HEK293T (cell line): ENCODE results near the gene FN3K.

Source experiments
- CTCF ChIA-PET: fragments of 350-600 bp; formaldehyde crosslinking; extraction: SDS; loops from one replicate; lab custom pipeline; 2021; ENCODE audit warnings: antibody characterized with exemption, inconsistent platforms; lab: Yijun Ruan, JAX
- POLR2A ChIA-PET: fragments of 350-600 bp; formaldehyde crosslinking; extraction: SDS; loops from one replicate; lab custom pipeline; 2020; ENCODE audit warnings: antibody characterized with exemption, inconsistent platforms; lab: Yijun Ruan, JAX
- DNase-seq: peaks from one replicate; pipeline ENCODE4 v3.0.0; 2012; ENCODE audit warnings: mixed read lengths; ENCODE audit errors: extremely low spot score
- ARNT ChIP-seq: fragments of 450-650 bp; IDR thresholded peaks from 2 replicates; pipeline ENCODE4 v1.6.1; 2017; ENCODE audit warnings: mild to moderate bottlenecking
- BHLHE40 ChIP-seq: fragments of 450-650 bp; IDR thresholded peaks from 2 replicates; pipeline ENCODE4 v1.6.1; 2016; ENCODE audit warnings: mild to moderate bottlenecking, moderate library complexity, borderline replicate concordance
- CTBP1 ChIP-seq: fragments of 450-650 bp; IDR thresholded peaks from 2 replicates; pipeline ENCODE4 v1.6.1; 2016; ENCODE audit warnings: borderline replicate concordance
- ELF4 ChIP-seq: fragments of 450-650 bp; IDR thresholded peaks from 2 replicates; pipeline ENCODE4 v1.6.1; 2017; ENCODE audit warnings: antibody characterized with exemption
- FOXA1 ChIP-seq: fragments of 450-650 bp; IDR thresholded peaks from 2 replicates; pipeline ENCODE4 v1.6.1; 2016; ENCODE audit warnings: mild to moderate bottlenecking
- FOXK2 ChIP-seq: fragments of 450-650 bp; IDR thresholded peaks from 2 replicates; pipeline ENCODE4 v1.6.1; 2016; ENCODE audit warnings: mild to moderate bottlenecking
- FOXM1 ChIP-seq: fragments of 450-650 bp; IDR thresholded peaks from 2 replicates; pipeline ENCODE4 v1.6.1; 2017; ENCODE audit warnings: mild to moderate bottlenecking, borderline replicate concordance
- HDGF ChIP-seq: fragments of 450-650 bp; IDR thresholded peaks from 2 replicates; pipeline ENCODE4 v1.6.1; 2017; ENCODE audit warnings: antibody characterized with exemption, borderline replicate concordance
- L3MBTL2 ChIP-seq: fragments of 450-650 bp; conservative IDR thresholded peaks from 2 replicates; pipeline ENCODE4 v1.6.1; 2016; ENCODE audit warnings: mild to moderate bottlenecking
- LEF1 ChIP-seq: fragments of 450-650 bp; IDR thresholded peaks from 2 replicates; pipeline ENCODE4 v1.6.1; 2017; ENCODE audit warnings: mild to moderate bottlenecking, borderline replicate concordance
- NFRKB ChIP-seq: fragments of 450-650 bp; IDR thresholded peaks from 2 replicates; pipeline ENCODE4 v1.6.1; 2016; ENCODE audit warnings: mild to moderate bottlenecking, moderate library complexity
- SP1 ChIP-seq: fragments of 450-650 bp; IDR thresholded peaks from 2 replicates; pipeline ENCODE4 v1.6.1; 2017
- SUZ12 ChIP-seq: fragments of 450-650 bp; IDR thresholded peaks from 2 replicates; pipeline ENCODE4 v1.6.1; 2016; ENCODE audit warnings: mild to moderate bottlenecking
- TARDBP ChIP-seq: fragments of 450-650 bp; IDR thresholded peaks from 2 replicates; pipeline ENCODE4 v1.6.1; 2016
- ZNF384 ChIP-seq: fragments of 450-650 bp; IDR thresholded peaks from 2 replicates; pipeline ENCODE4 v1.6.1; 2016
- TF ChIP-seq, protein P1 (sequence below): fragments of 450-650 bp; IDR thresholded peaks from 2 replicates; pipeline ENCODE4 v1.6.1; 2016

The FN3K gene

DNA sequence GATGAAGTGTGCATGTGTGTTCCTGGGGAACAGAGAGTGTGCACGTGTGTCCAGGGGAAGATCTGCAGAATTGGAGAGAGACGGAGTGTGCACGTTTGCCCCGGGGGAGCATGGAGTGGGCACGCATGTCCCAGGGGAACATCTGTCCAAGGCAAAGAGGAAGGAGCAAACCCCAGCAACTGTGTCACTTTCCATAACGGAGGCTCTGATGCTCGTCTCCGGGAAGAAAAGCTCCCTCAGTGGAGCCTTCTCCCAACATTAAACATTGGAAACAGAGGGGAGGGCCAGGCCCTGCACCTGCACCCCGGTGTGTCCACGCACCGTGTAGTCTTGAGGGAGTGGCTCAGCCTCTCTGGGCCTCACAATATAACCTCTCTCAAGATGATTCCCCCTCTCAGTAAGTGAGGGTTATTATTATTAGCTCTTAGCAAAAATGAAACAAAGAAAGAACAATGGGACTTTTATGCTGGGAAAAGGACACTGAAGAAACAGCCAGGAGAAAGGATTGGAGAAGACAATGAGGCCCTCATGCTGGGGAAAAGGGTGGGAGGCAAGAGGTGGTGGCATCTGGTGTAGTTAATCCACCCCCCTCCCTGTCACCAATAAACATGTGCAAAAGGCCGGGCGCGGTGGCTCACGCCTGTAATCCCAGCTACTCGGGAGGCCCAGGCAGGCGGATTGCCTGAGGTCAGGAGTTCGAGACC, 44.5 kb upstream of the FN3K start:
- DNase-seq = no peak
- TF ChIP-seq ARNT = no peak
- TF ChIP-seq L3MBTL2 = no peak
- TF ChIP-seq HDGF = no peak
- TF ChIP-seq ZNF384 = no peak
- no peak for TF ChIP-seq TARDBP
- no peak for TF ChIP-seq NFRKB
- no peak for TF ChIP-seq CTBP1
- TF ChIP-seq FOXK2 = no peak
- no peak for TF ChIP-seq SUZ12
- TF ChIP-seq, protein P1, sequence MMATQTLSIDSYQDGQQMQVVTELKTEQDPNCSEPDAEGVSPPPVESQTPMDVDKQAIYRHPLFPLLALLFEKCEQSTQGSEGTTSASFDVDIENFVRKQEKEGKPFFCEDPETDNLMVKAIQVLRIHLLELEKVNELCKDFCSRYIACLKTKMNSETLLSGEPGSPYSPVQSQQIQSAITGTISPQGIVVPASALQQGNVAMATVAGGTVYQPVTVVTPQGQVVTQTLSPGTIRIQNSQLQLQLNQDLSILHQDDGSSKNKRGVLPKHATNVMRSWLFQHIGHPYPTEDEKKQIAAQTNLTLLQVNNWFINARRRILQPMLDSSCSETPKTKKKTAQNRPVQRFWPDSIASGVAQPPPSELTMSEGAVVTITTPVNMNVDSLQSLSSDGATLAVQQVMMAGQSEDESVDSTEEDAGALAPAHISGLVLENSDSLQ = no peak
- ChIA-PET POLR2A (no interaction called here), CTCF (no interaction called here)

DNA sequence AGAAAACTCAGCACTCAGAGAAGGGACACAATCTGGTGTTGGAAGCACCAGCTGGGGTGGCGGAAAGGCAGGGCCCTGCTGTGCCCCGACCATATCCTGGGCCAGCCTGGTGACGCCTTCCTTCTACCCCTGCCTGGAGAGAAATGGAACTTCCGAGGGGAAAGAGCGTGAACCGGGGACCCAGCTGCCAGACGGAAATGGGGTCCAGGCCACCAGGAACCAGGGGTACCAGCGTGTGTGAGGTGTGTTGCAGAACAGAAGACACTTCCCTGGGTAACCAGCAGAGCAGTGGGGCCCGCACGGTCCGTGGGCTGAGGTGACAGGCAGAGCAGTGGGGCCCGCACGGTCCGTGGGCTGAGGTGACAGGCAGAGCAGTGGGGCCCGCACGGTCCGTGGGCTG, 43.7 kb upstream of the FN3K start:
- DNase-seq = no peak
- CTCF ChIA-PET = no interaction called here
- TF ChIP-seq, protein P1 = no peak
- POLR2A ChIA-PET = no interaction called here

DNA sequence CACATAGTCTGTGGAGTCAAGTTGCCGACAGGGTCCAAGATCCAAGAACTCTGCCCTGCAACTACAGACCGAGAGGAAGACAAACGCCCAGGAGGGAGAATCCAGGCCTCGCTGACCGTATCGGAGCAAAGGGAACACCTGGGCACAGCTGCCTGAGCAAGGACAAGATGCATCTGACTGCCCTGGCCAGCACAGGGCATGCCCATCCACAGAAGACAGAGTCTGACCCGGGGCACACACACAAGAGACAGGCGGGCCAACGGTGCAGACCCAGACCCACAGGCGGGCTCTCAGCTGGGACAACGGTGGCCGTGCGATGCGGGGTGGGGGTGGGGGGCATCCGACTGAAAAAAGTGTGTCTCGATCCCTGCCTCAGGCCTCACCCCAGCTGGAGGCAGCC, 43.1 kb upstream of the FN3K start:
- no peak for TF ChIP-seq SP1
- TF ChIP-seq SUZ12 = no peak
- CTCF ChIA-PET = no interaction called here
- DNase-seq = no peak
- POLR2A ChIA-PET = interaction anchor here (0.7 kb wide), 1 partner anchor 66 kb away, joined by 4 read pairs; no protein-coding TSS in a partner anchor

DNA sequence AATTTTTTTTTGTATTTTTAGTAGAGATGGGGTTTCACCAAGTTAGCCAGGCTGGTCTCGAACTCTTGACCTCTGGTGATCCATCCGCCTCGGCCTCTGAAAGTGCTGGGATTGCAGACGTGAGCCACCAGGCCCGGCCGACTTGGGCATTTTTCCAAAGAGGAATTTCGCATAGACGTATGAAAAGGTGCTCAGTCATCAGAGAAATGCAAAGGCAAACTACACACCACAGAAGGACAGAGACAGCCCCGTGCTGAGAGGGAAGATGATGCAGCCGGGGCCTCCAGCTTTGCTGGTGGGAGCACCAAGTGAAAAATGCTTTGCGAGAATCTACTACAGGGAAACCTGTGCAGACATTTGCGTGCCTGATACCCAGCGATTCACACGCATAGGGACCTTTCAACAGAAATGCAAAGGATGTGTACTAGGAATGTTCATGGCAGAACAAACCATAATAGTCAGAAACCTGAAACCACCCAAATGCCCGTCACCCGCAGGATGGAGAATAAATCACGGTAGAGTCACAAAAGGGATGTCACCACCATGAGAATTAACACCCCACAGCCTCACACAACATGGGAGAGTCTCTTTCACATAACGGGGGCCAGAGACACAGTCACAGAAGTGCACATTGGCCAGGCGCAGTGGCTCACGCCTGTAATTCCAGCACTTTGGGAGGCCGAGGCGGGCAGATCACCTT, 42.1 kb upstream of the FN3K start:
- ChIA-PET POLR2A (no interaction called here), CTCF (no interaction called here)
- TF ChIP-seq L3MBTL2 (no peak), ZNF384 (no peak), ELF4 (no peak), FOXA1 (no peak), SP1 (no peak)
- DNase-seq = no peak

DNA sequence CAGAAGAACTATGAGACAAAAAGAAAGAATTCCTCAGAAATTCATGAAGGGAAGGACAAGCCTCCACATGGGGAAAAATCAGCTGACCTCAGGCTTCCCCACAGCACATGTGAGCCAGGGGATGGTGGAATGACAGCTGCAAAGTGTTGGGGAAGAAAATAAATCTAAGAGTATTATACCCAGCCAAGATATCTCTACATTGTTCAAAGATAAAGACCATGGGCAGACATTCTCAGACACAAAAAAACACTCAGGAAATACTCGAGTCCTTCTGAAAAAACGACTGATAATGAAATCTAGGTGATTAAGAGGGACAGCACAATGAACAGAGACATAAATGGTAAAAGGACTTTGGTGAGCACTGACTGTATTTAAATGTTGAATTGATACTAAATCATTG, 40.8 kb upstream of the FN3K start:
- ChIA-PET POLR2A (no interaction called here), CTCF (no interaction called here)
- no peak for DNase-seq
- no peak for TF ChIP-seq CTBP1
- TF ChIP-seq HDGF = no peak
- TF ChIP-seq ARNT = no peak

DNA sequence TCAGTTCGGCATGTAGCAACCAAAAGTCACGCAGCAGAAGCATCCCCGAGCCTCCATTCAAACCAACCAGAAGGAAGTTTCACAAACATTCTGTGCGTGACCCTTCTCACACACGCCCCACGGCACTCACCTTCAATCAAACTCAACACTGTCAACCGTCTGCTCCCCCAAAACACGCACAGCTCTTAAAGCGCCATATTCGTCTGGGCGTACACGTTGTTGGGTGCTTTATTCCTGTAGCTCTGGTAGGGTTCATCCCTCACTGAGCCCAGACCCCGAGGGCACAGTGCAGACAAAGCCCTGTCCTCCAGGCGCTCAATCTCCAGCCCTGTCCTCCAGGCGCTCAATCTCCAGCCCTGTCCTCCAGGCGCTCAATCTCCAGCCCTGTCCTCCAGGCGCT, 39.2 kb upstream of the FN3K start:
- ChIA-PET CTCF (no interaction called here), POLR2A (no interaction called here)
- DNase-seq = no peak
- no peak for TF ChIP-seq ZNF384
- TF ChIP-seq SUZ12 = no peak
- TF ChIP-seq ARNT = no peak
- no peak for TF ChIP-seq FOXA1
- no peak for TF ChIP-seq FOXK2
- no peak for TF ChIP-seq CTBP1
- no peak for TF ChIP-seq ELF4
- TF ChIP-seq TARDBP = no peak

DNA sequence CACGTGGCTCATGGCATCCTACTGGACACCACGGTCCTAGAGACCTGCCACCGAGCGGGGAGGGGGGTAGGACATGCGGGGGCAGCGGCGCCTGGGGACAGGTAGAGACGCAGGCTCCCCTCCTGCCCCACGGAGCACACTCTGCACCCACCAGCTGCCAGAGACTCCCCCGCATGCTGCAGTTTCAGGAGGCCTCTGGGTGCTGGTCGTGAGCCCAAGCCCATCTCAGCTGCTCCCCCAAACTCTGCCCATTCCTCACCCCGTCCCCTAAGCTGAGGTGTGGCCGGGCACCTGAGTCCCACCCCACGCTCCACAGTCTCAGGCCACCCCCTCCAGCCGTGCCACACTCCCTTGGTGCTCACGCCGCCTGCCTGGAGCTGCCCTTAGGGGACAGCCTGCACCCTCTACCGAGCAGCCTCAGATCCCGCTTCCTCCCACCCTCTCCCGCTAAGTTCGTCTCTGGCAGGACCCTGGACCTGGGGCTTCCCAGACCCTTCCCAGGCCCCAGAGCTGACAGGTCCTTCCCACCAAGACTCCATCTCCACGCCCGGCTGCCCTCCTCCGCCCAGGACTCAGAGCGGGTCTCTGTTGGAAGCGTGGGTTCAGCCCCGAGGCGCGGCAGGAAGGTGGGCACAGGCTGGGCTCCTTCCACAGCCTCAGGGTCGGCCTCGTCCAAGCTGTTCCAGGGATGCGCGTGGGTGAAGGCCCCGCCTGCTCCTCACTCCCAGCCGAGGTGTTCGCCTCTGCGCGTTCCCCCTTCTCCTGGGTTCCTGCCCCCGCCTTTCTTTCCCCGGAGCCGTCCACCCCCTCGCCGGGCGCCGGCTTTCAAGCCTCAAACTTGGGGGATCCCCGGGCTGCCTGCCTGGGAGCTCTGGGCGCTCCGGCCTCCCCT, 38.3 kb upstream of the FN3K start:
- ChIA-PET POLR2A (interaction anchor here (0.8 to 1.4 kb wide), 2 partner anchors 9 to 19 kb away, joined by 3 read pairs; partner anchors contain the start of gene FN3KRP), CTCF (no interaction called here)
- TF ChIP-seq ELF4 (no peak), SP1 (no peak), NFRKB (no peak), ARNT (no peak), CTBP1 (no peak), LEF1 (no peak), HDGF (no peak), FOXM1 (no peak), SUZ12 (no peak), L3MBTL2 (no peak), ZNF384 (no peak), FOXA1 (no peak), BHLHE40 (no peak), FOXK2 (no peak), TARDBP (no peak)
- TF ChIP-seq, protein P1 = no peak

More for the DNA sequence above, 38.3 kb upstream of the FN3K start:
- DNase-seq = no peak
